Glutamatergic neuron (in vitro differentiated cells): ENCODE data around the gene NIT1. TPM values are rescaled to one million over a fixed set of nuclear protein-coding genes. Genes with fewer than 3 reads are reported as not detected.
A peak's percentile ranks its signal among the peaks of the same experiment; 100 is the strongest.

Experiments used
- DNase-seq: peaks from one replicate; pipeline ENCODE4 v3.0.0; 2022
- H3K27ac Mint-ChIP-seq: one replicate; pipeline ENCODE4 v1.8.0; 2020; ENCODE audit warnings: mild to moderate bottlenecking, mixed read lengths, inconsistent platforms; ENCODE audit not compliant: unreplicated experiment
- H3K27me3 Mint-ChIP-seq: one replicate; pipeline ENCODE4 v1.8.0; 2020; ENCODE audit warnings: mild to moderate bottlenecking, moderate library complexity, mixed read lengths, inconsistent platforms; ENCODE audit not compliant: unreplicated experiment
- H3K36me3 Mint-ChIP-seq: one replicate; pipeline ENCODE4 v1.8.0; 2020; ENCODE audit warnings: mild to moderate bottlenecking, mixed read lengths, inconsistent platforms; ENCODE audit not compliant: unreplicated experiment
- H3K4me1 Mint-ChIP-seq: one replicate; pipeline ENCODE4 v1.8.0; 2020; ENCODE audit warnings: mild to moderate bottlenecking, low read depth, mixed read lengths, inconsistent platforms; ENCODE audit not compliant: unreplicated experiment
- H3K4me3 Mint-ChIP-seq: one replicate; pipeline ENCODE4 v1.8.0; 2020; ENCODE audit warnings: mild to moderate bottlenecking, mixed read lengths, inconsistent platforms; ENCODE audit not compliant: unreplicated experiment
- H3K9me3 Mint-ChIP-seq: one replicate; pipeline ENCODE4 v1.8.0; 2020; ENCODE audit warnings: mild to moderate bottlenecking, moderate library complexity, mixed read lengths, inconsistent platforms; ENCODE audit not compliant: unreplicated experiment
- CTCF ChIP-seq: fragments of 200-600 bp; sonication (generic); IDR thresholded peaks from one replicate; pipeline ENCODE4 v1.5.0; 2021; ENCODE audit not compliant: partially characterized antibody, unreplicated experiment
- total RNA-seq: library from RNA; stranded (reverse); fragmentation: NEBNext Ultra II Directional; extraction: Animal tissue kit (Norgen Biotek cat#: 25700); gene quantifications from one replicate; pipeline ENCODE4 v1.2.1, GENCODE V29; 2021; ENCODE audit not compliant: unreplicated experiment

The NIT1 gene
- total RNA-seq, 1 donor from 2014 or later, result 40.2 TPM

GRCh38 chr1:161166669-161167548 is 49.0 kb downstream of the NIT1 start:
- H3K4me3 Mint-ChIP-seq, result peak overlapping the region; percentile 90
- no peak for TF ChIP-seq CTCF
- H3K27me3 Mint-ChIP-seq, result peaks cover 10% of the 10 kb centered on the region
- peak overlapping the region; percentile 94 for H3K27ac Mint-ChIP-seq
- peaks cover 8% of the 10 kb centered on the region for H3K9me3 Mint-ChIP-seq
- H3K36me3 Mint-ChIP-seq, result no peaks in the 10 kb centered on the region
- peak; percentile 58 for DNase-seq
- H3K4me1 Mint-ChIP-seq, result peaks cover 10% of the 10 kb centered on the region

DNA sequence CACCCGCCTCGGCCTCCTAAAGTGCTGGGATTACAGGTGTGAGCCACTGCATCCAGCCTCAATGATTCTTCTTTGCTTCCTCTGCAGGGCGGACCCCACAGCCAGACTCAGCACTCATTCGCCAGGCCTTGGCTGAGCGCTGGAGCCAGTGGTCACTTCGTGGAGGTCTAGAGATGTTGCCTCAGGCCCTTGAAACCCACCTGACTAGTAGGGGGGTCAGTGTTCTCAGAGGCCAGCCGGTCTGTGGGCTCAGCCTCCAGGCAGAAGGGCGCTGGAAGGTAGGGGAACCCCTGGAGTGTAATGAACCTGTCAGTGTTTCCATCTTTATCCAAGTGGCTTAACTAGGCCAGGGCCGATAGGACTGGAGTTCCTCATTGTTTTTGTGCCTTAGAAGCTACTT is 51.0 kb downstream of the NIT1 start:
- Mint-ChIP-seq H3K9me3 (peaks cover 8% of the 10 kb centered on the region), H3K4me1 (peaks cover 10% of the 10 kb centered on the region), H3K27ac (no peak overlapping the region), H3K27me3 (peaks cover 12% of the 10 kb centered on the region), H3K36me3 (peaks cover 7% of the 10 kb centered on the region), H3K4me3 (no peak overlapping the region)
- DNase-seq, result no peak
- no peak for TF ChIP-seq CTCF

Other genes with a start within 250 kb of the NIT1 start
- gene ITLN1, start 232.9 kb upstream of the NIT1 start, total RNA-seq, result not detected
- not detected for gene ITLN2, start 163.3 kb upstream of the NIT1 start, total RNA-seq
- gene F11R, start 97.0 kb upstream of the NIT1 start, total RNA-seq, result 7.7 TPM
- 24.2 TPM for gene TSTD1, start 79.1 kb upstream of the NIT1 start, total RNA-seq
- gene USF1, start 72.1 kb upstream of the NIT1 start, total RNA-seq, result 158 TPM
- gene ARHGAP30, start 48.2 kb upstream of the NIT1 start, total RNA-seq, result not detected
- 0.39 TPM for gene NECTIN4, start 28.5 kb upstream of the NIT1 start, total RNA-seq
- gene KLHDC9, start 19.7 kb upstream of the NIT1 start, total RNA-seq, result 10.9 TPM
- 83.7 TPM for gene PFDN2, start 68 bp upstream of the NIT1 start, total RNA-seq
- 34.6 TPM for gene DEDD, start 14.6 kb downstream of the NIT1 start, total RNA-seq
- gene UFC1, start 35.9 kb downstream of the NIT1 start, total RNA-seq, result 59.2 TPM
- 21.5 TPM for gene USP21, start 41.4 kb downstream of the NIT1 start, total RNA-seq
- 53.2 TPM for gene PPOX, start 48.3 kb downstream of the NIT1 start, total RNA-seq
- 35.7 TPM for gene B4GALT3, start 59.4 kb downstream of the NIT1 start, total RNA-seq
- 12.3 TPM for gene ADAMTS4, start 80.9 kb downstream of the NIT1 start, total RNA-seq
- 112 TPM for gene NDUFS2, start 84.3 kb downstream of the NIT1 start, total RNA-seq
- 1.3 TPM for gene FCER1G, start 97.2 kb downstream of the NIT1 start, total RNA-seq
- gene APOA2, start 105.5 kb downstream of the NIT1 start, total RNA-seq, result not detected
- 20.7 TPM for gene TOMM40L, start 108.0 kb downstream of the NIT1 start, total RNA-seq
- gene NR1I3, start 120.1 kb downstream of the NIT1 start, total RNA-seq, result not detected
- gene PCP4L1, start 140.6 kb downstream of the NIT1 start, total RNA-seq, result 1.1 TPM
- gene MPZ, start 191.9 kb downstream of the NIT1 start, total RNA-seq, result 16.4 TPM
- gene SDHC, start 196.3 kb downstream of the NIT1 start, total RNA-seq, result 170 TPM
- gene CFAP126, start 249.8 kb downstream of the NIT1 start, total RNA-seq, result not detected